Upper lobe of right lung (tissue), 1 donor: ENCODE data around the gene CFAP299. TPM values are rescaled to one million over a fixed set of nuclear protein-coding genes. Genes with fewer than 3 reads are reported as not detected.

Experiments used
- ATAC-seq: fragments of 200-7000 bp; cut with Tn5 transposase; one replicate; pipeline ENCODE4 v1.9.1; 2020; ENCODE audit warnings: mild to moderate bottlenecking, moderate library complexity
- DNase-seq: peaks from one replicate; pipeline ENCODE4 v3.0.0-alpha.2; 2020
- H3K27ac ChIP-seq: fragments of 200-600 bp; one replicate; pipeline ENCODE4 v1.8.0; 2022
- H3K27me3 ChIP-seq: fragments of 200-600 bp; one replicate; pipeline ENCODE4 v1.8.0; 2022; ENCODE audit warnings: mild to moderate bottlenecking
- H3K36me3 ChIP-seq: fragments of 200-600 bp; one replicate; pipeline ENCODE4 v1.8.0; 2022
- H3K4me1 ChIP-seq: fragments of 200-600 bp; one replicate; pipeline ENCODE4 v1.8.0; 2022
- H3K4me3 ChIP-seq: fragments of 200-600 bp; one replicate; pipeline ENCODE4 v1.8.0; 2022; ENCODE audit warnings: mild to moderate bottlenecking
- H3K9me3 ChIP-seq: fragments of 200-600 bp; one replicate; pipeline ENCODE4 v1.8.0; 2022
- intact Hi-C: fragments of 100-400 bp; cut with DNase I; formaldehyde crosslinking; loops from one replicate; pipeline ENCODE4 v1.11.0; 2022
- total RNA-seq: library from RNA; stranded (reverse); fragmentation: NEBNext Ultra II Directional; extraction: Animal tissue kit (Norgen Biotek cat#: 25700); gene quantifications from one replicate; pipeline ENCODE4 v1.2.1, GENCODE V29; 2021
- TF ChIP-seq, protein P1 (sequence below): fragments of 200-600 bp; IDR thresholded peaks from one replicate; pipeline ENCODE4 v1.8.0; 2022; ENCODE audit warnings: antibody characterized with exemption
- donor health status: DM: no; HTN: yes; CAD: no; lungs with severe emphysema.

CFAP299 gene
- total RNA-seq, 1 donor from 2014 or later, result not detected

DNA sequence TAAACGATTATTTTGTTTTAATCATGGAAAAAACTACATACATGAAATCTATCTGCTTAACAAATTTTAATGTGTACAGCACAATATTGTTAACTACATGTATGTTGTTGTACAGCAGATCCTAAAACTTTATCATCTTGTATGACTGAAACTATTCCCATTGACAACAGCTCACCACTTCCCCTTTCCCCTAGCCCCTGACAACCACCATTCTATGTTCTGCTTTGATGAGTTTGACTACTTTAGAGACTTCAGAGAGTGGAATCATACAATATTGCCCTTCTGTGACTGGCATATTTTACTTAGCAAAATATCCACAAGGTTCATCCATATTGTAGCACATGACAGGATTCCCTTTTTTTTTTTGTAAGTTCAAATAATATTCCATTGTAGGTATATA, 185.9 kb downstream of the CFAP299 start:
- H3K9me3 ChIP-seq, result no peaks in the 10 kb centered on the region
- no peaks in the 10 kb centered on the region for H3K27me3 ChIP-seq
- no peak overlapping the region for H3K27ac ChIP-seq
- H3K36me3 ChIP-seq, result no peaks in the 10 kb centered on the region
- intact Hi-C loops, result no loop called here
- DNase-seq, result no peak
- H3K4me3 ChIP-seq, result no peak overlapping the region
- no peaks in the 10 kb centered on the region for H3K4me1 ChIP-seq
- no peak for ATAC-seq
- TF ChIP-seq, protein P1, sequence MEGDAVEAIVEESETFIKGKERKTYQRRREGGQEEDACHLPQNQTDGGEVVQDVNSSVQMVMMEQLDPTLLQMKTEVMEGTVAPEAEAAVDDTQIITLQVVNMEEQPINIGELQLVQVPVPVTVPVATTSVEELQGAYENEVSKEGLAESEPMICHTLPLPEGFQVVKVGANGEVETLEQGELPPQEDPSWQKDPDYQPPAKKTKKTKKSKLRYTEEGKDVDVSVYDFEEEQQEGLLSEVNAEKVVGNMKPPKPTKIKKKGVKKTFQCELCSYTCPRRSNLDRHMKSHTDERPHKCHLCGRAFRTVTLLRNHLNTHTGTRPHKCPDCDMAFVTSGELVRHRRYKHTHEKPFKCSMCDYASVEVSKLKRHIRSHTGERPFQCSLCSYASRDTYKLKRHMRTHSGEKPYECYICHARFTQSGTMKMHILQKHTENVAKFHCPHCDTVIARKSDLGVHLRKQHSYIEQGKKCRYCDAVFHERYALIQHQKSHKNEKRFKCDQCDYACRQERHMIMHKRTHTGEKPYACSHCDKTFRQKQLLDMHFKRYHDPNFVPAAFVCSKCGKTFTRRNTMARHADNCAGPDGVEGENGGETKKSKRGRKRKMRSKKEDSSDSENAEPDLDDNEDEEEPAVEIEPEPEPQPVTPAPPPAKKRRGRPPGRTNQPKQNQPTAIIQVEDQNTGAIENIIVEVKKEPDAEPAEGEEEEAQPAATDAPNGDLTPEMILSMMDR, result no peak

DNA sequence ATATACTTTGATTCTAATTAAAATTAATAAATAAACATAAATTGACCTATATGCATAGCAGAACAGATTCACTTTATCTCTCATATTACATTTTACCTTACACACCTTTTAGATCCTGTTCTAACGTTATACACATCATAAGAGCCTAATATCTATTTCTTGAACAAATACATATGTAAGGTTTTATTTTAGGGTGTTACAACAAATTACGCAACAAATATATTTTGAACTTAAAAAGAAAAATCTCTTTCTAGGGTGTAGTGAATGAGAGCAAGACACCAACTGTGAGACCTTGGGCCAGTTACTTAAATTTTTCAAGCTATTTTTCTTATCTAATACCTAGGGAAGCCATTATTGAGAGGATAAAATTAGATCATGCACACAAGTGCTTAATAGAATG, 191.2 kb downstream of the CFAP299 start:
- Histone ChIP-seq H3K36me3 (no peaks in the 10 kb centered on the region), H3K4me3 (no peak overlapping the region), H3K27ac (no peak overlapping the region), H3K27me3 (no peaks in the 10 kb centered on the region), H3K9me3 (no peaks in the 10 kb centered on the region), H3K4me1 (no peaks in the 10 kb centered on the region)
- TF ChIP-seq, protein P1, result no peak
- intact Hi-C loops, result no loop called here
- ATAC-seq, result no peak
- DNase-seq, result no peak

DNA sequence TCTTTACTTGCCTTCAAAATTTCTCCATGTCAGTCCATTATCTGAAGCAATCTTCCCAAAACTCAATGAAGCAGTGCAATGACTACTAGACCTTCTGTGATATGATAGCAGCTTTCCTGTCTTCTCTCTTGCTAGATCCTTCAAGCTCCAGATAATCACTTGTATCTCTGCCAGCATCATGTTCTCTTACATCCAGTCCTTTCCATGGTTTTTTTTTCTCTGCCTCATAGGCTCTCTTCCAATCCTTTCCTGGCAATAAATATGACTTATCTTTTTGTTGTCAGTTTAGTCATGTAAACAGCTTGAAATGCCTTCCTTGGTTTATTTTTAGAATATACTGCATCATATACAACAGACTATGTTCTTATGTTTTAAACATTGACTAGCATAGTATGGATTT, 193.5 kb downstream of the CFAP299 start:
- intact Hi-C loops, result no loop called here
- TF ChIP-seq, protein P1, result no peak
- no peak overlapping the region for H3K27ac ChIP-seq
- DNase-seq, result no peak
- no peaks in the 10 kb centered on the region for H3K4me1 ChIP-seq
- H3K9me3 ChIP-seq, result no peaks in the 10 kb centered on the region
- no peaks in the 10 kb centered on the region for H3K36me3 ChIP-seq
- H3K4me3 ChIP-seq, result no peak overlapping the region
- no peaks in the 10 kb centered on the region for H3K27me3 ChIP-seq
- no peak for ATAC-seq

DNA sequence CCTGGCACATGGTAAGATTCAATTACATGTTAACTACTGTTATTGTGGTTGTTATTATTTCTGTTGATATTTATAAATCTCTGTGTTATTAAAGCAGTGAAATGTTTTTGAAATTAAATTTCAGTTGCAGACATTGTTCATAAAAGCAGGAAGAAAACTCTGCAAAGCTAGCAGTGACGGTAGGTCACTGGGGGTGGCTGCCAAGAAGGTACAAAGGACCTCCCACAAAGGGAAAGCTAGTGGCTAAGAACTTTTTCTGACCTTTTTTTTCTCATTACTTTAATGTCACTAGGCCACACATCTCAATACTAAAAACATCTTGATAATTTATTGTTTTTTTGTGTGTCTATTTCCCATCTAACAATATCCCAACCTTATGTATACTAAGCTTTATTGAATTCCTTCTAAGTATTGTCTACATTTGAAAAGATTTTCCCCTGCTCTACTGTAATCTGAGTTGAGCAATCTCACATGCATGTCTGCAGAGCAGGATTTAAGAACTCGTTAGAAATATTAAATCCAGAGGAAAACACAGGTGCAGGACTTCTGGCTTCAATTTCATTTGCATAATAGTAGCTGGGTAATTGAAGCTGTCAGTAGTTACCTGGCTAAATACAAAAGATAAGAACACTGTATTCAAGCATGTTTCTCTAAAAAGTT, 197.3 kb downstream of the CFAP299 start:
- Histone ChIP-seq H3K4me1 (no peaks in the 10 kb centered on the region), H3K27ac (no peak overlapping the region), H3K4me3 (no peak overlapping the region), H3K36me3 (no peaks in the 10 kb centered on the region), H3K27me3 (no peaks in the 10 kb centered on the region), H3K9me3 (no peaks in the 10 kb centered on the region)
- intact Hi-C loops, result no loop called here
- no peak for ATAC-seq
- DNase-seq, result no peak
- TF ChIP-seq, protein P1, result no peak

DNA sequence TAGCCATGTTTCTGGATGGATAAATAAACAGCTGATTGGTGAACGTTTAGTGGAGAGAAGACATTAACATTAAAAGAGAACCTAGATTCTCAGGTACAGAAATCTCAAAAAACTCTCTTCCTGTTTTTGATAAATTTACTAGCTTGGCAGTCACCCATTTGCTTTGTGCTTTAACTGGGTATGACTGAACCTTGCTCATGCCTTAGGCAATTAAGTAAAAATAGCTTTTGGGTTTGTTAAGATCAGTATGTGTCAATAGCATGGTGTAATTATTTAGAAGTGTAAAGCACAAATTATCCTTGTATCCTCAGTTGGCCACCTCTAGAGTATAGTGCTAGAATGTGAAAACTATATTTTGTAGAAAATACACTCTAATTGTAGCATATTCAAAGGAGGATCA, 200.0 kb downstream of the CFAP299 start:
- TF ChIP-seq, protein P1, result no peak
- H3K4me3 ChIP-seq, result no peak overlapping the region
- intact Hi-C loops, result no loop called here

More for the DNA sequence above, 200.0 kb downstream of the CFAP299 start:
- no peaks in the 10 kb centered on the region for H3K27me3 ChIP-seq
- no peaks in the 10 kb centered on the region for H3K4me1 ChIP-seq
- no peak overlapping the region for H3K27ac ChIP-seq
- no peaks in the 10 kb centered on the region for H3K9me3 ChIP-seq
- no peaks in the 10 kb centered on the region for H3K36me3 ChIP-seq
- DNase-seq (no peak), ATAC-seq (no peak)
